ENCODE results near the gene GPR137. TPM values are rescaled to one million over a fixed set of nuclear protein-coding genes. Genes with fewer than 3 reads are reported as not detected.

The GPR137 gene
- total RNA-seq, 1 experiment from 2014 or later: 24.4 TPM

DNA sequence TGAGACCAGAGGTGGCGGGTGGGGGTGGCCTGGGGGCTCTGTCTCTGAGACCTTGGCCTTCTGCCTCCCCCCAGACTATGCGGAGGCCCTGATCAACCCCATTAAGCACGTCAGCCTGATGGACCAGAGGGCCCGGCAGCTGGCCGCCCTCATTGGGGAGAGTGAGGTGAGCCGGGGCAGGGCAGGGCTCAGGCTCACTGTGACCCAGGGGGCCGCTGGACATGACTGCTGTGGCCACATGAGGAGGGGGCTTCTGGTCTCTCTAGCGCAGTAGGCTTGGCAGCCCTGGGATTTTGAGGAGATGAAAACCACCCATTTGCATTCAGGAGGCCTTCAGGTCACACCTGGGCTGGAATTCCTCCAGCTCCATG lies 21.7 kb upstream of the GPR137 start:
- H3K27me3 ChIP-seq (ENCODE audit: insufficient read depth, low read length): no peaks in the 10 kb centered on the region
- TF ChIP-seq ZFX (IDR thresholded peaks at IDR 0.05): no peak
- TF ChIP-seq EZH2phosphoT487 (IDR thresholded peaks at IDR 0.05; ENCODE audit: borderline replicate concordance): no peak
- no peak for TF ChIP-seq YY1 (IDR thresholded peaks at IDR 0.05; ENCODE audit: extremely low read depth, insufficient replicate concordance, low read depth, low read length)
- TF ChIP-seq, protein P1, sequence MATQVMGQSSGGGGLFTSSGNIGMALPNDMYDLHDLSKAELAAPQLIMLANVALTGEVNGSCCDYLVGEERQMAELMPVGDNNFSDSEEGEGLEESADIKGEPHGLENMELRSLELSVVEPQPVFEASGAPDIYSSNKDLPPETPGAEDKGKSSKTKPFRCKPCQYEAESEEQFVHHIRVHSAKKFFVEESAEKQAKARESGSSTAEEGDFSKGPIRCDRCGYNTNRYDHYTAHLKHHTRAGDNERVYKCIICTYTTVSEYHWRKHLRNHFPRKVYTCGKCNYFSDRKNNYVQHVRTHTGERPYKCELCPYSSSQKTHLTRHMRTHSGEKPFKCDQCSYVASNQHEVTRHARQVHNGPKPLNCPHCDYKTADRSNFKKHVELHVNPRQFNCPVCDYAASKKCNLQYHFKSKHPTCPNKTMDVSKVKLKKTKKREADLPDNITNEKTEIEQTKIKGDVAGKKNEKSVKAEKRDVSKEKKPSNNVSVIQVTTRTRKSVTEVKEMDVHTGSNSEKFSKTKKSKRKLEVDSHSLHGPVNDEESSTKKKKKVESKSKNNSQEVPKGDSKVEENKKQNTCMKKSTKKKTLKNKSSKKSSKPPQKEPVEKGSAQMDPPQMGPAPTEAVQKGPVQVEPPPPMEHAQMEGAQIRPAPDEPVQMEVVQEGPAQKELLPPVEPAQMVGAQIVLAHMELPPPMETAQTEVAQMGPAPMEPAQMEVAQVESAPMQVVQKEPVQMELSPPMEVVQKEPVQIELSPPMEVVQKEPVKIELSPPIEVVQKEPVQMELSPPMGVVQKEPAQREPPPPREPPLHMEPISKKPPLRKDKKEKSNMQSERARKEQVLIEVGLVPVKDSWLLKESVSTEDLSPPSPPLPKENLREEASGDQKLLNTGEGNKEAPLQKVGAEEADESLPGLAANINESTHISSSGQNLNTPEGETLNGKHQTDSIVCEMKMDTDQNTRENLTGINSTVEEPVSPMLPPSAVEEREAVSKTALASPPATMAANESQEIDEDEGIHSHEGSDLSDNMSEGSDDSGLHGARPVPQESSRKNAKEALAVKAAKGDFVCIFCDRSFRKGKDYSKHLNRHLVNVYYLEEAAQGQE (IDR thresholded peaks at IDR 0.05; ENCODE audit: low read depth): no peak
- TF ChIP-seq EGR1 (IDR thresholded peaks at IDR 0.05; ENCODE audit: low read depth): no peak
- no peak for TF ChIP-seq SP1 (IDR thresholded peaks at IDR 0.05; ENCODE audit: low read depth)
- no peak for TF ChIP-seq TCF7L2 (IDR thresholded peaks at IDR 0.05; ENCODE audit: borderline replicate concordance, extremely low read depth, insufficient read depth, insufficient read length)
- TF ChIP-seq ZNF274 (IDR thresholded peaks at IDR 0.05; ENCODE audit: low read depth, low read length): no peak
- TF ChIP-seq, protein P2, sequence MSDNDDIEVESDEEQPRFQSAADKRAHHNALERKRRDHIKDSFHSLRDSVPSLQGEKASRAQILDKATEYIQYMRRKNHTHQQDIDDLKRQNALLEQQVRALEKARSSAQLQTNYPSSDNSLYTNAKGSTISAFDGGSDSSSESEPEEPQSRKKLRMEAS (IDR thresholded peaks at IDR 0.05): no peak
- TF ChIP-seq, protein P3, sequence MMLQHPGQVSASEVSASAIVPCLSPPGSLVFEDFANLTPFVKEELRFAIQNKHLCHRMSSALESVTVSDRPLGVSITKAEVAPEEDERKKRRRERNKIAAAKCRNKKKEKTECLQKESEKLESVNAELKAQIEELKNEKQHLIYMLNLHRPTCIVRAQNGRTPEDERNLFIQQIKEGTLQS (IDR thresholded peaks at IDR 0.05): no peak
- TF ChIP-seq CEBPB (IDR thresholded peaks at IDR 0.05; ENCODE audit: low read depth): no peak
- TF ChIP-seq, protein P4, sequence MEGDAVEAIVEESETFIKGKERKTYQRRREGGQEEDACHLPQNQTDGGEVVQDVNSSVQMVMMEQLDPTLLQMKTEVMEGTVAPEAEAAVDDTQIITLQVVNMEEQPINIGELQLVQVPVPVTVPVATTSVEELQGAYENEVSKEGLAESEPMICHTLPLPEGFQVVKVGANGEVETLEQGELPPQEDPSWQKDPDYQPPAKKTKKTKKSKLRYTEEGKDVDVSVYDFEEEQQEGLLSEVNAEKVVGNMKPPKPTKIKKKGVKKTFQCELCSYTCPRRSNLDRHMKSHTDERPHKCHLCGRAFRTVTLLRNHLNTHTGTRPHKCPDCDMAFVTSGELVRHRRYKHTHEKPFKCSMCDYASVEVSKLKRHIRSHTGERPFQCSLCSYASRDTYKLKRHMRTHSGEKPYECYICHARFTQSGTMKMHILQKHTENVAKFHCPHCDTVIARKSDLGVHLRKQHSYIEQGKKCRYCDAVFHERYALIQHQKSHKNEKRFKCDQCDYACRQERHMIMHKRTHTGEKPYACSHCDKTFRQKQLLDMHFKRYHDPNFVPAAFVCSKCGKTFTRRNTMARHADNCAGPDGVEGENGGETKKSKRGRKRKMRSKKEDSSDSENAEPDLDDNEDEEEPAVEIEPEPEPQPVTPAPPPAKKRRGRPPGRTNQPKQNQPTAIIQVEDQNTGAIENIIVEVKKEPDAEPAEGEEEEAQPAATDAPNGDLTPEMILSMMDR (IDR thresholded peaks at IDR 0.05 in 2 of 3, conservative IDR thresholded peaks at IDR 0.05 in 1 of 3; ENCODE audit: borderline replicate concordance in 1 of 3, insufficient read depth in 1 of 3, low read depth in 2 of 3, low read length in 2 of 3): no peak
- no peak for TF ChIP-seq ELF1 (IDR thresholded peaks at IDR 0.05; ENCODE audit: borderline replicate concordance, low read depth)
- no peak for TF ChIP-seq POLR2A (IDR thresholded peaks at IDR 0.05; ENCODE audit: borderline replicate concordance, extremely low read depth, insufficient read depth, insufficient read length)
- no peak for TF ChIP-seq RAD21 (IDR thresholded peaks at IDR 0.05; ENCODE audit: low read depth)
- TF ChIP-seq JUND (IDR thresholded peaks at IDR 0.05): no peak
- ChIA-PET POLR2A (no interaction called here), RAD21 (ENCODE audit: low non-redundant PET in 1 of 2, low total read pairs in 2 of 2, uncharacterized antibody in 2 of 2, unreplicated experiment in 2 of 2) (no interaction called here), CTCF (interaction anchor here (1.4 kb wide), 1 partner anchor 14 kb away, joined by 4 read pairs; no protein-coding TSS in a partner anchor)
- peaks cover 13 to 14% of the 10 kb centered on the region in 2 experiments; a peak in 3 of 4 replicates for H3K4me1 ChIP-seq (ENCODE audit: control insufficient read depth in 1 of 2, insufficient read depth in 2 of 2, low read length in 2 of 2)
- intact Hi-C loops (cut with micrococcal nuclease): no loop called here
- no peak overlapping the region for H3K4me2 ChIP-seq (ENCODE audit: low read length)
- H3K36me3 ChIP-seq (ENCODE audit: control insufficient read depth in 1 of 2, insufficient read depth in 2 of 2, low read length in 2 of 2): peaks cover 15 to 46% of the 10 kb centered on the region in 2 experiments; a peak in 3 of 4 replicates
- H4K20me1 ChIP-seq (ENCODE audit: insufficient read depth): no peaks in the 10 kb centered on the region
- no peaks in the 10 kb centered on the region for H3K9me2 ChIP-seq (ENCODE audit: insufficient read depth)
- no peak for ATAC-seq
- no TSS peak for BruUV-seq (replicated peaks)
- H3K9ac ChIP-seq (ENCODE audit: low read length): no peak overlapping the region
- H2AFZ ChIP-seq (ENCODE audit: low read depth, low read length, poor library complexity, severe bottlenecking): no peak overlapping the region
- H3K9me3 ChIP-seq (ENCODE audit: control insufficient read depth in 1 of 2, insufficient read depth in 1 of 2, low read depth in 1 of 2, low read length in 2 of 2): no peaks in the 10 kb centered on the region
- H3K79me2 ChIP-seq (ENCODE audit: insufficient read depth, low read length): peaks cover 2% of the 10 kb centered on the region; the same call in 1 of the 2 replicates
- no peak overlapping the region for H3K27ac ChIP-seq (ENCODE audit: low read depth, low read length)
- DNase-seq (ENCODE audit: low read depth, low spot score): no peak
- H3K4me3 ChIP-seq (replicated peaks in 1 of 2; ENCODE audit: low read depth in 1 of 2, low read length in 2 of 2): no peak overlapping the region

Measured in HCT116 (cell line).